ENCODE data around the gene FAM13A. TPM values are rescaled to one million over a fixed set of nuclear protein-coding genes. Genes with fewer than 3 reads are reported as not detected.

Gene FAM13A
- total and polyA plus RNA-seq, 7 donors: 3.8 to 76.0 (median 15.2) TPM

GRCh38 chr4:88825931-88826330 lies 231.1 kb downstream of the FAM13A start:
- WGBS, 3 donors: 42 to 61% (median 51%) methylated on average over 2 of the region's 2 CpGs
- TF ChIP-seq CTCF (IDR thresholded peaks at IDR 0.05): no peak
- Histone ChIP-seq H3K27ac (no peak overlapping the region), H3K4me3 (no peak overlapping the region), H3K4me1 (peaks cover 16% of the 10 kb centered on the region), H3K36me3 (ENCODE audit: insufficient read depth in 1 of 2, low read depth in 1 of 2) (no peaks in the 10 kb centered on the region), H3K27me3 (ENCODE audit: insufficient read depth in 3 of 3, low read length in 2 of 3) (no peaks in the 10 kb centered on the region), H3K9me3 (no peaks in the 10 kb centered on the region)
- intact Hi-C loops (cut with DNase I): loop anchor here in 1 of 2 donors (10.0 kb wide), 1 partner anchor 289 kb away; the partner anchor contains the start of gene TIGD2
- ATAC-seq (no peak), DNase-seq (no peak)

DNA sequence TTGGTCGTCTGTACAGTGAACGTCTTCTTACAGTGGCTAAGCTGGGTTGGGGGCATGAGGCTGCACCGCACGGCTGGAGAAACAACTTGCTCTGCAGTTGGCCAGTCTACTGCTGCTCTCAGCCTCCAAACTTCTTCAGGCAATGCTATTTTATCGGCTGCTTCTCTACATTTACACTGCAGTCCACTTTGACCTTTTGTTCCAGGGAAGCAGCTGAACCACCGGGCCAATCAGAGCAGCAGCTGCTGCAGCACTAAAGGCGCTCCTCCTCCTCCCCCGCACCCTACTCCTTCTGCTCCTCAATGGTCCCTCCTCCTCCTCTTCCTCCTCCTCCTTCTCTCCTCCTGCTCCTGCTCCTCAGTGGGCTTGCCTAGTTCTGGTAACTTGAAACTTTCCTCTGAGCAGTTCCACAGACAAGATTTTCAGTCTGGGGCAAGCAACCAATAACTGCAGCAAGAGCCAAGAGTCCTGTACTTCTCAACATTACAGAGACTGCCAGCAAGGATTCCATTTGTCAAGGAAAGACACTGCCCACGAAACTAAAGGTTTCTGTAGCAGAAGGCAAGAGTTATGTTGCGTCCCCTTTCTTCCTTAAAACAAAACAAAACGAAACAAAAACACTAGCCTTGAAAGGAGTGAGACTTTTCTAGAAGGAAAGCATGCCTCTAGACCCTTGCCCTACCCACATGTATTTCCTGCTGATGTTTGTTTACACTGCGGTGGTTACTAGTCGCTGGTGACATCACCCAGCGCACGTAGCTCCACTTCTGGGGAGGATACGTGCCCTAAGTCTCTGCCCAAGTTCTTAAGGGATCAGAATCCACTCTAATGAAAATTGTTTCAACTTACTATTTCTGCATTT lies 233.7 kb downstream of the FAM13A start:
- no peaks in the 10 kb centered on the region for H3K9me3 ChIP-seq
- H3K27me3 ChIP-seq (ENCODE audit: insufficient read depth in 3 of 3, low read length in 2 of 3): no peaks in the 10 kb centered on the region
- peak overlapping the region; percentile 77 for H3K4me3 ChIP-seq
- no peaks in the 10 kb centered on the region for H3K36me3 ChIP-seq (ENCODE audit: insufficient read depth in 1 of 2, low read depth in 1 of 2)
- WGBS, 3 donors: 0 to 1% (median 1%) methylated on average over 16 of the region's 16 CpGs
- DNase-seq: peak; percentile 80 to 91
- ATAC-seq: peak; percentile 94 to 96 (median 95)
- intact Hi-C loops (cut with DNase I): loop anchor here (5.0 to 10.0 kb wide), 3 partner anchors 84 to 292 kb away; partner anchors contain the start of gene TIGD2 (in 2 of the 2)
- H3K27ac ChIP-seq: peak overlapping the region; percentile 93
- H3K4me1 ChIP-seq: peaks cover 33% of the 10 kb centered on the region
- no peak for TF ChIP-seq CTCF (IDR thresholded peaks at IDR 0.05)

GRCh38 chr4:88822034-88822789 lies 234.8 kb downstream of the FAM13A start:
- no peak for TF ChIP-seq CTCF (IDR thresholded peaks at IDR 0.05)
- Histone ChIP-seq H3K27me3 (ENCODE audit: insufficient read depth in 3 of 3, low read length in 2 of 3) (no peaks in the 10 kb centered on the region), H3K9me3 (no peaks in the 10 kb centered on the region), H3K4me3 (peak overlapping the region; percentile 77), H3K4me1 (peaks cover 34% of the 10 kb centered on the region), H3K36me3 (ENCODE audit: insufficient read depth in 1 of 2, low read depth in 1 of 2) (no peaks in the 10 kb centered on the region), H3K27ac (peak overlapping the region; percentile 93)
- ATAC-seq (no peak), DNase-seq (no peak)
- WGBS, 3 donors: 45 to 55% (median 52%) methylated on average over 4 of the region's 4 CpGs
- intact Hi-C loops (cut with DNase I): loop anchor here (5.0 to 10.0 kb wide), 3 partner anchors 85 to 293 kb away; partner anchors contain the start of gene TIGD2 (in 2 of the 2)

GRCh38 chr4:88821522-88821921 lies 235.5 kb downstream of the FAM13A start:
- H3K9me3 ChIP-seq: no peaks in the 10 kb centered on the region
- peaks cover 34% of the 10 kb centered on the region for H3K4me1 ChIP-seq
- DNase-seq (no peak), ATAC-seq (no peak)
- intact Hi-C loops (cut with DNase I): loop anchor here (2.0 to 10.0 kb wide), 4 partner anchors 86 to 293 kb away; partner anchors contain the start of gene TIGD2 (in 2 of the 2)
- WGBS, 3 donors: 30 to 44% (median 35%) methylated on average over 2 of the region's 2 CpGs
- peak overlapping the region; percentile 93 for H3K27ac ChIP-seq
- no peak for TF ChIP-seq CTCF (IDR thresholded peaks at IDR 0.05)
- no peaks in the 10 kb centered on the region for H3K36me3 ChIP-seq (ENCODE audit: insufficient read depth in 1 of 2, low read depth in 1 of 2)
- peak overlapping the region; percentile 77 for H3K4me3 ChIP-seq
- no peaks in the 10 kb centered on the region for H3K27me3 ChIP-seq (ENCODE audit: insufficient read depth in 3 of 3, low read length in 2 of 3)
